ENCODE results near the gene CRYBG3.

The CRYBG3 gene

DNA sequence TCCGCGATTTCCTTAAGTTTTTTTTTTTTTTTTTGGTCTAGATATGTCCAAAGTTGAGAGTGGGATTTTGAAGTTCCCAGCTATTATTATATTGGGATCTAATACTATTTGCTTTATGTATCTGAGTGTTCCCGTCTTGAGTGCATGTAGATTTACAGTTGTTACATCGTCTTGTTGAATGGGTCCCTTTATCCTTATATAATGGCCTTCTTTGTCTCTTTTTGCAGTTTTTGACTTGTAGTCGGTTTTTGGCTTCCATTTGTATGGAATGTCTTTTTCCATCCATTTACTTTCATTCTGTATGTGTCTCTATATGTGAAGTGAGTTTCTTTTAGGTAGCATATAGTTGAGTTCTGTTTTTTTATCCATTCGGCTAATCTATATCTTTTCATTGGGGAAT lies 35.6 kb downstream of the CRYBG3 start:
- Mint-ChIP-seq H3K27ac (no peak overlapping the region), H3K27me3 (peaks cover 0 to 5% of the 10 kb centered on the region in 2 donors), H3K4me1 (ENCODE audit: low read depth in 2 of 2) (no peaks in the 10 kb centered on the region), H3K36me3 (ENCODE audit: insufficient read depth) (no peaks in the 10 kb centered on the region), H3K9me3 (peaks cover 0 to 10% of the 10 kb centered on the region in 2 donors), H3K4me3 (no peak overlapping the region)
- DNase-seq = no peak
- ATAC-seq (replicated peaks) = no peak

DNA sequence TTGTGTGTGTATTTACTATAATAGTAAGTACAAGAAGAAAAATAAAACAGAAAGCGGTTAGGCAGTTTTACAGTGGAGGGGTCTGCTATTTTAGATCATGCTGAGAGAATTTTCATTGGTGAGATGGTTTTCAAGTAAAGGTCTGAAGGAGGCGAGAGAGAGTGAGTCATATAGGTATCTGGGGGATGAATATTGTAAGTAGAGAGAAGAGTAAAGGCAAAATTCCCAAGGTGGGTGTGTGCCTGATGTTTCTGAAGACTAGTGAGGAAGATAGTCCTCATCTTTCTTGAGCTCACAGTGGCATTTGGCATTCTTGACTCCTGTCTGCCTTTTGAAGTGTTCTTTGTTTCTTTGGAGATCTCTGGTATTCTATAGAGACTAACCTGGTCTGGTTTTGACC lies 38.6 kb downstream of the CRYBG3 start:
- DNase-seq (no peak), ATAC-seq (replicated peaks) (no peak)
- Mint-ChIP-seq H3K4me3 (no peak overlapping the region), H3K4me1 (ENCODE audit: low read depth in 2 of 2) (no peaks in the 10 kb centered on the region), H3K27me3 (peaks cover 0 to 5% of the 10 kb centered on the region in 2 donors), H3K9me3 (no peaks in the 10 kb centered on the region), H3K27ac (no peak overlapping the region), H3K36me3 (ENCODE audit: insufficient read depth) (no peaks in the 10 kb centered on the region)

DNA sequence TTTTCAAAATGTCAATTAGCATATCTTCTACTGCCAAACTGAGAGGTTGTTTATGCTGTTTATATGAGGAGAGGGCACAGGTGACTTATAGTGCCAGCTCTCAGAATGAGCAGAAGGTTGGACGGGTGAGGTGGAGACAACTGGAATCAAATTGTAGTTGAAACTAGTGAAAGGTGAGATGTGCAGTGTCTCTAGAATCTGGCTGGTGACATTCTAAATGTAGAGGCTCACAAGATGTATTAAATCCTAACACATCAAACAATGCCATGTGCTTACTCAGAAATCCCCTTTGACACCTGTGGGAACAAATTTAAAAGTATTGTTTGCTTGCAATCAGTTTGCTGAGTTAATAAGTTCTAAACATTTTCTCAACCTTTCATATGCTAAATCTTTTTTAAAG lies 40.8 kb downstream of the CRYBG3 start:
- H3K36me3 Mint-ChIP-seq (ENCODE audit: insufficient read depth) = no peaks in the 10 kb centered on the region
- no peaks in the 10 kb centered on the region for H3K4me1 Mint-ChIP-seq (ENCODE audit: low read depth in 2 of 2)
- no peak overlapping the region for H3K27ac Mint-ChIP-seq
- ATAC-seq (replicated peaks) = no peak
- H3K27me3 Mint-ChIP-seq = peaks cover 0 to 2% of the 10 kb centered on the region in 2 donors
- no peaks in the 10 kb centered on the region for H3K9me3 Mint-ChIP-seq
- H3K4me3 Mint-ChIP-seq = no peak overlapping the region
- DNase-seq = no peak

DNA sequence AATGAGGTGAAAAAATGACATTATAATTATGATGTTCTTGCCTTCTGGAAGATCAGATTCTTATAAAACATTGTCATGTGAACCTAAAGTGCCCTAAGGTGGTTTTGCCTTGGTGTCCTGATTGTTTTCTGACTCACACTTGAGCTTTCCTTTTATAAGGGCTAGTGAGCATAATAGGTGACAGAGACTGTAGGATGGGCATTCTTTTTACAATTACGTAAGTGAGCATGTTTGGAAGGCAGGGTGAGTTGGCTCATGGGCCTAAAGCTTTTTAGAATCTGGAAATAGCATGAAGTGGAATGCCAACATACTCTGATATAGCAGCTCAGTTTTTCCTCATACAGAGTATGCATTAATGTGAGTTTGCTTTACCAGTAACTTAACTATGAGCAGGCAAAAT lies 41.2 kb downstream of the CRYBG3 start:
- no peaks in the 10 kb centered on the region for H3K36me3 Mint-ChIP-seq (ENCODE audit: insufficient read depth)
- H3K9me3 Mint-ChIP-seq = no peaks in the 10 kb centered on the region
- H3K27me3 Mint-ChIP-seq = no peaks in the 10 kb centered on the region
- no peak for DNase-seq
- ATAC-seq (replicated peaks) = no peak
- no peak overlapping the region for H3K27ac Mint-ChIP-seq
- no peak overlapping the region for H3K4me3 Mint-ChIP-seq
- H3K4me1 Mint-ChIP-seq (ENCODE audit: low read depth in 2 of 2) = no peaks in the 10 kb centered on the region

DNA sequence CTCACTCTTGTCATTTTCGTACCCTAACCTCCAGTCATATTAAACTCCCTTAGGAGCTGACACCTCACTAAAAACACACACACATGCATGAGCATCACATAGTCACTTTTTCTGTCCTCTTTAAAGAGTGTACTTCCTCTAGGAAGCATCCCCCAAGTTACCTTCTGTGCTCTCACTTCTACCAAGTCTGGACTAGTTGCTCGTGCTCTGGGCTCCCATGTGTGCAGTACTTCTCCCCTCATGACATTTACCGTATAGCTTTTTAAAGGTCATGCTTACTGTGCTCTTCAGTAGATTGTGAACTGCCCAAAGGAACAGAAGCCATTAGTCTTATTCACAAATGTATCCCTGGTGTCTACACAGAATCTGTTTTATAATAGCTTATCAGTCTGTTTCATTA lies 42.0 kb downstream of the CRYBG3 start:
- no peak overlapping the region for H3K4me3 Mint-ChIP-seq
- no peak overlapping the region for H3K27ac Mint-ChIP-seq
- H3K36me3 Mint-ChIP-seq (ENCODE audit: insufficient read depth) = no peaks in the 10 kb centered on the region
- H3K27me3 Mint-ChIP-seq = no peaks in the 10 kb centered on the region
- ATAC-seq (replicated peaks) = no peak
- DNase-seq = no peak
- no peaks in the 10 kb centered on the region for H3K9me3 Mint-ChIP-seq
- no peaks in the 10 kb centered on the region for H3K4me1 Mint-ChIP-seq (ENCODE audit: low read depth in 2 of 2)

DNA sequence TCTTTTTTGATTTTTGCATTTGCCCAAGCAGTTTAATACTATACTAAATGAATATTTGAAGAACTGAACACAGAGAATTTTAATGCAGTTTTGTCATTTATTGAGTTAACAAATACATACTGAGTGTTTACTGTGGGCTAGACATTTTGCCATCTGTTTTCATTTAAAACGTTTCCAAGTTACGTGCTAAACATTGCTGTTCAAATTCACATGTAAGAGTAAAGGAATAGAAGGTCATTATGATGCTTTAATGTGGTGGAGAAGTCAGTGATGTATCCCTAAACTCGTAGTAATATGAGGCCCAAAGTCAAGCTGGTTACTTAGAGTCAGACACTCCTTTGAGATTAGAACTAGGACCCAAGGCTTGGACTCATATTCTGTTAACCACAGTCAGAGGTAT lies 49.4 kb downstream of the CRYBG3 start:
- no peaks in the 10 kb centered on the region for H3K36me3 Mint-ChIP-seq (ENCODE audit: insufficient read depth)
- peaks cover 8 to 9% of the 10 kb centered on the region in 2 donors for H3K4me1 Mint-ChIP-seq (ENCODE audit: low read depth in 2 of 2)
- H3K27me3 Mint-ChIP-seq = peaks cover 9% of the 10 kb centered on the region in 2 donors
- H3K4me3 Mint-ChIP-seq = no peak overlapping the region
- no peak for DNase-seq
- no peak for ATAC-seq (replicated peaks)
- H3K9me3 Mint-ChIP-seq = no peaks in the 10 kb centered on the region
- H3K27ac Mint-ChIP-seq = peak overlapping the region in 1 of 2 donors; percentile 75

DNA sequence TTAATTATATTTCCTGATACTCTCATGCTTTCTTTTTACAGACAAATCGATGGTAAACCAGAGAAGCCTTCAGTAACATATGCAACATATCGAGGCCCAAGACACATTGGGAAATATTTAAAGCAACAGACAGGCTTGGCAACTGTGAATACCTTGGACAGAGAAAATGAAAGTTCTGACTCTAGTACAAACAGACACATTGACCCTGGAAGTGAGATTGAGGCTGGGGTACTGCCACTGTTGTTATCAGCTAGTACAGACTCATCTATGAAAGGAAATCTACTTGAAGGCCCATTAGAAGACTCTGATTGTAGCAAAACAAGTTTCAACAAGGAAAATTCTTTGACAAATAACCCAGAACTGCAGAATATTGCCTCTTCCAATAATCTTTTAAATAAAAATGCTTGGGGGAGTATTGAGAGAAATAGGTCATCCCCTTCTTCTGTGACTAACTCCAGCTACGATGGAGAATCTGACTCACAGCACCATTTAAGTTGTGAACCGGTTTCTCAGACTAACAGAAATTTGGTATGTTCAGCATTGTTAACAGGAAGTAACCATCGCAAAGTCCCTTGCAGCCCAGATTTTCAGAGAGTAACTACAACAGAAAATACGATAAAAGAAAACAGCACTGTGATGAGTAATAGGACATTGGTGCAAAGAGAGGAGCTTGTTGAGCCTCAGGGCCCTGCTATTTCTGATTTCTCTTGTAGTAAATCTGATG lies 50.2 kb downstream of the CRYBG3 start:
- peak; percentile 89 for ATAC-seq (replicated peaks)
- peaks cover 8 to 9% of the 10 kb centered on the region in 2 donors for H3K4me1 Mint-ChIP-seq (ENCODE audit: low read depth in 2 of 2)
- peak overlapping the region; percentile 75 to 83 for H3K27ac Mint-ChIP-seq
- H3K36me3 Mint-ChIP-seq (ENCODE audit: insufficient read depth) = no peaks in the 10 kb centered on the region
- H3K9me3 Mint-ChIP-seq = no peaks in the 10 kb centered on the region
- DNase-seq = peak in 1 of 3 experiments; percentile 1
- H3K4me3 Mint-ChIP-seq = peak overlapping the region; percentile 21 to 51
- peaks cover 9% of the 10 kb centered on the region in 2 donors for H3K27me3 Mint-ChIP-seq

DNA sequence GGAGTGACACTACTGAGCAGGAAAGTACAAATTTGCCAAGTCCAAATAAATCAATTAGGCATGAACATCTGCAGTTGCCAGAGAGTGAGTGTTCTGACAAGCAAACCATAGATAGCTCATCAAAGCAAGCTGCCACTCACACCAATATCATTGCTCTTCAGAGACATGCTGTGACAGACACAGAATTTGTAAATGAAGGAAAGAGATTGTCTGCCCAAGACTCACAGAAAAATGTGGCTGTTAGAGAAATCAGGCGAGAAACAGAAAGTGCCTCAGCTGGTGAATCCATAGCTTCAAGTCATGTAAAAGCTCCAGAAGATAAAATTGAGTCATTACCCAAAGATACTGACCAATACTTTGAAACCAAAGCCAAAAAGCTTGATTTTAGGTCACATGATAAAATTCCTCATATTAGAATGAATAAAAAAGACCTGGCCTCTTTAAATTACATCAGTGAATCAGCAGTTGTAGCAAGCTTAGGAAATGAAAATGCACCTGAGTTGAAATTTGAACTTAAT lies 50.8 kb downstream of the CRYBG3 start:
- ATAC-seq (replicated peaks) (peak; percentile 30), DNase-seq (no peak)
- Mint-ChIP-seq H3K9me3 (no peaks in the 10 kb centered on the region), H3K27ac (peak overlapping the region; percentile 75 to 83), H3K27me3 (peaks cover 9% of the 10 kb centered on the region in 2 donors), H3K36me3 (ENCODE audit: insufficient read depth) (no peaks in the 10 kb centered on the region), H3K4me3 (peak overlapping the region; percentile 21 to 51), H3K4me1 (ENCODE audit: low read depth in 2 of 2) (peaks cover 8 to 9% of the 10 kb centered on the region in 2 donors)

DNA sequence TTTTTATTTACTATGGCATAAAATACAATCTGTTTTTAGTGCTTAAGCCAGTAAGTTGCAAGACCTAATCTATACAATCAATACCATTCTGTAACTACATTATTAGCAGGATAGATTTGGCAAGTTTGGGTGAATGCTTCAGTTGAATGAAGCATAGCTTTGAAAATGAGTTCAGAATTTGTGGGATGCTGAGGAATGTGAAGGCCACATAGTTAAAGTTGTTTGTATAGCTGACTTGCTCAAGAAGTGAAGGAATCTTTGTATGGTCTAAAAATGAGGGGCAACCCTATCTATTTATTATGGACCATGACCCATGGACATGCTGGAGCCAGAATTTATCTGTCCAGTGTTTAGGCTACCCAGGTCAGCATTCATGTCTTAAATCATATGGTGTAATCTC lies 58.5 kb downstream of the CRYBG3 start:
- H3K4me1 Mint-ChIP-seq (ENCODE audit: low read depth in 2 of 2) = peaks cover 4 to 9% of the 10 kb centered on the region in 2 donors
- no peak overlapping the region for H3K4me3 Mint-ChIP-seq
- H3K9me3 Mint-ChIP-seq = no peaks in the 10 kb centered on the region
- no peak overlapping the region for H3K27ac Mint-ChIP-seq
- ATAC-seq (replicated peaks) (no peak), DNase-seq (no peak)
- peaks cover 3% of the 10 kb centered on the region for H3K36me3 Mint-ChIP-seq (ENCODE audit: insufficient read depth)
- H3K27me3 Mint-ChIP-seq = peaks cover 9% of the 10 kb centered on the region in 2 donors

DNA sequence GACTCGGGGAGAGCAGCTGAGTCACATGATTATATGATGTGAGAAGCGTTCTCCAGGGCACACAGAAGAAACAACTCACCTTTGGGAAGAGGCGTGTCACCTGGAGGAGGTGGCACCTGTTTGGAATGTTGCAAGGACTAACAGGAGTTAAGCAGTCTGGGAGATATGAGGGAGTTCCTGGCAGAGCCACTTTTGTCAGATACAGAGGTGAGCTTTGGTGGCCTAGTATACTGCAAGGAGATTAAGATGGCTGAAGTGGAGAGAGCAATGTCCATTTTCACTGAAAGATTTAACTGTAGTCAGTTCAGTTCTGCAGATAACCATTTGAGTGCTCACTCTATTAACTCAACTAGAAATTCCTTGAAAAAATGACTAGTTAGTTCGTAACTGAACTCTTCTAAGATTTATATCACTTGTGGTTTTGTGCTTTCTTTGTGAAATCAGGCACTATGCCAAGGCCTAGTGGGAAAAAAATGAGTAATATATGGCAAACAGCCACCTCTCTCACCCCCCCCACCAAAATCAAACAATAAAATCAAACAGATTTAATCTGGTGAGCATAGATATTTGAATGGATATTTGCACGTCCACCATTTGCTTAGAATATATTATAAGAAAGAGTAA lies 61.3 kb downstream of the CRYBG3 start:
- Mint-ChIP-seq H3K27me3 (no peaks in the 10 kb centered on the region), H3K4me3 (no peak overlapping the region), H3K27ac (no peak overlapping the region), H3K9me3 (no peaks in the 10 kb centered on the region), H3K4me1 (ENCODE audit: low read depth in 2 of 2) (peaks cover 4 to 9% of the 10 kb centered on the region in 2 donors), H3K36me3 (ENCODE audit: insufficient read depth) (peaks cover 11% of the 10 kb centered on the region)
- DNase-seq (peak in 1 of 3 experiments; percentile 2), ATAC-seq (replicated peaks) (no peak)

DNA sequence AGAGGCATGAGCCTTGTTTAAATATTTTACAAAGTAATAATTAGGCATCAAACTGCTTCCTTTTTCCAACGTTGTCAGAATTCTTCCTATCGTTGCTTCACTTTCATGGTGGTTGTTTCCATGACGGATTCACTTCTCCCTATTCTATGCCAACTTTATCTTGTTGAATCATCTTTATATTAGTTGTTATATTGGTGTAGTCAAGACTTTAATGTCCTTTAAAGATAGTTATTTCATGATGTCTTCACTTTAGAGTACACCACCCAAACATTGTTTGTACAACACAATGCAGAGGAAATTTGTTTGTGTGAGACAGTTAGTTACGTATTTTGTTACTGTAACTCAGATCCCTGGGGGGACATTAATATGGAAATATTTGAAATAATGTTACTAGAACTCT lies 61.9 kb downstream of the CRYBG3 start:
- DNase-seq = no peak
- Mint-ChIP-seq H3K9me3 (no peaks in the 10 kb centered on the region), H3K4me3 (no peak overlapping the region), H3K4me1 (ENCODE audit: low read depth in 2 of 2) (peaks cover 4 to 9% of the 10 kb centered on the region in 2 donors), H3K27ac (no peak overlapping the region), H3K36me3 (ENCODE audit: insufficient read depth) (peaks cover 11% of the 10 kb centered on the region), H3K27me3 (no peaks in the 10 kb centered on the region)
- ATAC-seq (replicated peaks) = no peak

DNA sequence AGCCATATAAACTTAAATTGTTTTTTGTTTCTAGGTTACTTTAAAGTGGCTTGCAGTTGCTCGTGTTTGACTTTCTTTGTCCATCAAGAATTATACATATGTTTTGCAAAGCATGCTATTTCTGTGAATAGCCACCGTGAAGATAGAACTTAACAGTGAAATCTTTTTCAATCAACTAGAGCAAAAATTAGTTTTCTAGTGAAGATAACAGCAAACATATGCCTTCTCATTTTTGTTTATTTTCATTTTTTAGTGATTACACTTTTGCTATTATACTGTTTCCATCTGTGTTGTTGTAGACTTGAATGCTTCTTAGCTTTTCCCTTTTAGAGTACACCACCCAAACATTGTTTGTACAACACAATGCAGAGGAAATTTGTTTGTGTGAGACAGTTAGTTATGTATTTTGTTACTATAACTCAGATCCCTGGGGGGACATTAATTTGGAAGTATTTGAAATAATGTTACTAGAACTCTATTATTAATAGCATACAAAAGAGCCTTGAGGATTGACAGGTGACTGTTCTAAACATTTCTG lies 62.8 kb downstream of the CRYBG3 start:
- H3K36me3 Mint-ChIP-seq (ENCODE audit: insufficient read depth) = peaks cover 11% of the 10 kb centered on the region
- ATAC-seq (replicated peaks) (no peak), DNase-seq (no peak)
- H3K9me3 Mint-ChIP-seq = no peaks in the 10 kb centered on the region
- H3K27ac Mint-ChIP-seq = no peak overlapping the region
- H3K27me3 Mint-ChIP-seq = no peaks in the 10 kb centered on the region
- H3K4me3 Mint-ChIP-seq = no peak overlapping the region
- peaks cover 4 to 9% of the 10 kb centered on the region in 2 donors for H3K4me1 Mint-ChIP-seq (ENCODE audit: low read depth in 2 of 2)

DNA sequence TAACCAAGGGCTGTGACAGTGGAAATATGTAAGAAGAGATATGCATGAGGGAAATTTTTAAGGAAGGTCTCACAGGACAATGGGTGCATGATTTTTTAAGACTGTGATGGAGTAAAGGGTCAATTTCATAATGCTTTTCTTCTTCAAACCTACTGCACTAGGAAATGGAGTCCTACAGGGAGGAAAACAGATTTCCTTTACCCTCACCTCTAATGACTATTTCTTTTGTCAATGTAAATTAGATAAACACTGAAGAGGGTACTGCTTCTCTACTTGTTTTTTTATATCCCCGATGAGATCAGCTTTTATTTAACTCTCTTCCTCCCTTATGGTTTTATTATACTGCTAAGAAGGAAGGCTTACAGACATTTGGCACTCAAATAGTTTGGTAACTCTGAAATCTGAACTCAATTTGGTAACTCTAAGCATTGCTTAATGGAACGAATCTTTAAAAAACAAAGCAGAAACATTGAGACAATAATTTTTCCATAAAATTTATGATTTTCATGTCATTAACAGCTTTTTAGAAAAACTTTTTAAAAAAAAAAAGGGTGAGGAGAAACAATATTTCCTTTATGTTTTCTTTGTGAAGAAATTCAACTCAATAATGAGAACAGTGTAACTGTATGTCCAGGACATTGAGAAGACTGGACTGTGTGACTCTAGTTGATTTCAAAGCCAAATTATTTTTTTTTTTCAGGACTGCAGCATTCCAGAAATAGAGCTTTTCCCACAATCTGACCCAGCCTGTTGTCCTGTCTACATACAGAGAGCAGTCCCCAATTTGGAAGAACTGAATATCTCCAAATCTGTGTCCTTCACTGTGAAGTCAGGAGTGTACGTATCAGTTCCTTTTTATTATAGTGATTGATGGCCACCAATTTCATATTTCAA lies 64.4 kb downstream of the CRYBG3 start:
- no peak overlapping the region for H3K27ac Mint-ChIP-seq
- peaks cover 4 to 9% of the 10 kb centered on the region in 2 donors for H3K4me1 Mint-ChIP-seq (ENCODE audit: low read depth in 2 of 2)
- no peaks in the 10 kb centered on the region for H3K27me3 Mint-ChIP-seq
- no peak overlapping the region for H3K4me3 Mint-ChIP-seq
- DNase-seq = no peak
- peaks cover 10% of the 10 kb centered on the region for H3K36me3 Mint-ChIP-seq (ENCODE audit: insufficient read depth)
- ATAC-seq (replicated peaks) = no peak
- H3K9me3 Mint-ChIP-seq = no peaks in the 10 kb centered on the region
